Astrocyte of the spinal cord (primary cell): ENCODE results near the gene SEPTIN10.

Experiments
- DNase-seq: peaks from one replicate; pipeline ENCODE4 v3.0.0; 2011; ENCODE audit warnings: low read depth, low spot score
- H3K4me3 ChIP-seq: 2 replicates; pipeline ENCODE4 v1.5.1; 2011; ENCODE audit warnings: low read depth, mild to moderate bottlenecking, low read length, moderate library complexity
- CTCF ChIP-seq: IDR thresholded peaks from 2 replicates; pipeline ENCODE4 v1.5.1; 2012; ENCODE audit warnings: low read depth, mild to moderate bottlenecking, low read length, inconsistent platforms
- in situ Hi-C: cut with HindIII; loops from 2 replicates; pipeline ENCODE4 v1.10.0; 2017; ENCODE audit warnings: low sequenced_read_pairs

The SEPTIN10 gene

GRCh38 chr2:109498906-109499305 is 114.9 kb downstream of the SEPTIN10 start:
- TF ChIP-seq CTCF, result no peak
- DNase-seq, result no peak
- H3K4me3 ChIP-seq, result no peak overlapping the region
- in situ Hi-C loops, result no loop called here

DNA sequence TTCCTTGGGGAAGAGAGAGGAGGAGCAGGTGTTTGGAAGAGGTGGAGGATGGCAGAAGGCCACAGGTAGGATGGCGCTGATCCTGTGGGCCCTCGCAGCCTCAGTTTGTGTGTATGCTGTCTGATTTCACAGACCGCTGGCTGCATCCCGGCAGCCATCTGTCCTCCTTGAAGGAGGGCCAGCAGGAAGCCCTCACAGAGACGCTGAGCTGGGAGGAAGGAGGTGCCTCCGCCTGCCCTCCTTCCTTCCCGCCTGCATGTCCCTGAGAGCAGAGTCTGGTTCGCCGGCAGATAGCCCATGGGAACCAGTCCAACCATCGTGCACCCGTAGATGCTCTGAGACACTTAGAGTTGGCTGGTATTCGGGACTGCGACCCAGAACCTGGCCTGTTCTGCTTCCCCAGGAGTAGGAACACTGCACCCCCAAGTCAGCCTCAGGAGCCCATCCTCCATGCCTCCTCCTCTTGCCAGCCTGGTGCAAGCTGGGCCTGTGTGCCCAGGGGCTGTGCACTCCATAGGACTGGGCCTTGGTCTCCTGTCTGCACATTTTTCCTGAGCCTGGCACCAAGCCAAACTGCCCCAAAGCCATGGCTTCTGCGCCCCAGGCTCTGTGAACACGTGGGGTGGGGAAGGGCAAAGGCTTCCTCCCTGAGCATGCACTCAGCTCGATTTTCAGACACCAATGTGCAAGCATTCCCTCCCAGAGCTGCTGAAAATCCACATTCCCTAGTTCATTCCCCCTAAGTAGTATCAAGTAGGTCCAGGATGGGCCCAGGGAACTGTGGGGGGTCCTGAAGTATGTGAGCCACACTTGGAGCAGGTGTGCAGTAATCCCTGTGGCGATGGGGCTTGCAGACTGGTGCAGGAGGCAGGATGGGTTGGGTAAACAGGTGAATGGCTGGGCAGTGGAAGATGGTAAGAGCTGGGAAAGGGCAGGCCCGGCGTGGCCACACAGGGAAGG is 115.6 kb downstream of the SEPTIN10 start:
- no peak overlapping the region for H3K4me3 ChIP-seq
- no peak for TF ChIP-seq CTCF
- in situ Hi-C loops, result no loop called here
- no peak for DNase-seq

GRCh38 chr2:109497463-109497862 is 116.3 kb downstream of the SEPTIN10 start:
- in situ Hi-C loops, result no loop called here
- no peak for TF ChIP-seq CTCF
- H3K4me3 ChIP-seq, result no peak overlapping the region
- peak; percentile 41 for DNase-seq

DNA sequence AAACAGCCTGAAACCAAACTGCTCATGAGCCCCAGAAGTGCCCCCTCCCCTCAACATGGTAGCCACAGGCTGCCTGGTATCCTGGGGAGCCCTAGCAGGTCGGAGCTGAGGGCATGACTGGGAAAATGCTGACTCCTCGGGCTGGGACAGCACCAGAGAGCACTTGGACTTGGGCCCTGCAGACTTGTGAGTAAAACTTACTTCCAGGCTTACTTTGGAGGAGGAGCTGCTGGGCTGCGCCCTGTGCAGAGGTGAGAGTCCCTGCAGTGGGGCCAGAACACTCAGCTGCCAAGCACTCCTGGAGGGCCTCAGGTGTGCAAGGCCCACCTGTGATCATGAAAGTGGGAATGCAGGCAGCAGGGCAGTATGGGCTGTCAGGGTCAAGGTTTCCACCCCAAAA is 119.4 kb downstream of the SEPTIN10 start:
- TF ChIP-seq CTCF, result no peak

GRCh38 chr2:109493176-109493935 is 120.4 kb downstream of the SEPTIN10 start:
- no peak for DNase-seq
- in situ Hi-C loops, result no loop called here
- no peak for TF ChIP-seq CTCF
- H3K4me3 ChIP-seq, result no peak overlapping the region

More for the DNA sequence above, 119.4 kb downstream of the SEPTIN10 start:
- H3K4me3 ChIP-seq, result no peak overlapping the region
- in situ Hi-C loops, result no loop called here
- DNase-seq, result no peak
